Right lobe of liver (tissue), 6 donors: ENCODE measurements around the gene PRSS12. TPM values are rescaled to one million over a fixed set of nuclear protein-coding genes. Genes with fewer than 3 reads are reported as not detected.
"Not testable (repeated sequence)": the region's sequence is repeated elsewhere in the genome, so short reads cannot be mapped to it uniquely, and the experiment has no call there.

Source experiments
- ATAC-seq, 4 donors: fragments of 200-7000 bp; cut with Tn5 transposase; one replicate each; pipeline ENCODE4 v1.9.1; 2020; ENCODE audit warnings: mild to moderate bottlenecking in 4 of 4, moderate library complexity in 4 of 4
- DNase-seq, 3 donors: peaks; one replicate each; pipeline ENCODE4 v3.0.0-alpha.2; 2020
- H3K27ac ChIP-seq, 3 donors: fragments of 200-600 bp; one replicate each; pipeline ENCODE4 v1.8.0; 2022
- H3K27me3 ChIP-seq, 2 donors: fragments of 200-600 bp; one replicate each; pipeline ENCODE4 v1.8.0; 2022
- H3K36me3 ChIP-seq, 4 donors: fragments of 200-600 bp; sonication (generic) in 1 of 4; one replicate each; pipeline versions ENCODE4 v1.5.1 to v1.8.0; 2017 to 2022; ENCODE audit warnings: control low read depth in 1 of 4
- H3K4me1 ChIP-seq, 4 donors: fragments of 200-600 bp; sonication (generic) in 1 of 4; one replicate each; pipeline versions ENCODE4 v1.5.1 to v1.8.0; 2017 to 2022; ENCODE audit warnings: control low read depth in 1 of 4
- H3K4me3 ChIP-seq, 3 donors: fragments of 200-600 bp; one replicate each; pipeline ENCODE4 v1.8.0; 2022
- H3K9me3 ChIP-seq, 4 donors: fragments of 200-600 bp; sonication (generic) in 1 of 4; one replicate each; pipeline versions ENCODE4 v1.5.1 to v1.8.0; 2017 to 2022; ENCODE audit warnings: control low read depth in 1 of 4
- POLR2A ChIP-seq: fragments of 450-650 bp; IDR thresholded peaks from one replicate; pipeline ENCODE4 v1.6.1; 2017; ENCODE audit warnings: antibody characterized with exemption, mild to moderate bottlenecking
- WGBS: methylation state at CpG from one replicate; pipeline ENCODE4 v1.1.6; 2018; ENCODE audit warnings: low coverage, low lambda C conversion rate; ENCODE audit not compliant: insufficient coverage; ENCODE audit errors: missing lambda C conversion rate; 5-methylcytosine and 5-hydroxymethylcytosine counted together
- intact Hi-C, 2 donors: fragments of 100-400 bp; cut with DNase I; formaldehyde crosslinking; loops; one replicate each; pipeline versions ENCODE4 v1.11.2 to v1.14.1; 2022
- long read RNA-seq: library from polyadenylated mRNA; unstranded; transcript quantifications from one replicate; pipeline ENCODE4 v2.0.0, GENCODE V29; 2019
- total RNA-seq, 6 experiments: library from RNA; depleted of rRNA in 2 of 6; stranded (reverse); fragments of >200 nt in 2 of 6; fragmentation: NEBNext Ultra II Directional in 3 of 6; extraction: Animal tissue kit (Norgen Biotek cat#: 25700) in 3 of 6; gene quantifications; one replicate each; pipeline versions ENCODE4 v1.1.0 to v1.2.4, GENCODE V29; 2016 to 2023
- TF ChIP-seq, protein P1 (sequence below), 4 donors: fragments of 200-600 bp in 3 of 4; fragments of 450-650 bp in 1 of 4; IDR thresholded peaks; one replicate each; pipeline versions ENCODE4 v1.5.1 to v1.8.0; 2016 to 2022; ENCODE audit warnings: antibody characterized with exemption in 4 of 4, mild to moderate bottlenecking in 2 of 4
- donor health status: DM: no; HTN: yes; CAD: no.
- donor health status: DM: no; HTN: no; CAD: no.
- donor health status: DM: no; HTN: no; CAD: no.
- donor health status: DM: no; HTN: yes; CAD: no.
- donor health status: DM: no; HTN: yes; CAD: no.

Gene PRSS12, protein sequence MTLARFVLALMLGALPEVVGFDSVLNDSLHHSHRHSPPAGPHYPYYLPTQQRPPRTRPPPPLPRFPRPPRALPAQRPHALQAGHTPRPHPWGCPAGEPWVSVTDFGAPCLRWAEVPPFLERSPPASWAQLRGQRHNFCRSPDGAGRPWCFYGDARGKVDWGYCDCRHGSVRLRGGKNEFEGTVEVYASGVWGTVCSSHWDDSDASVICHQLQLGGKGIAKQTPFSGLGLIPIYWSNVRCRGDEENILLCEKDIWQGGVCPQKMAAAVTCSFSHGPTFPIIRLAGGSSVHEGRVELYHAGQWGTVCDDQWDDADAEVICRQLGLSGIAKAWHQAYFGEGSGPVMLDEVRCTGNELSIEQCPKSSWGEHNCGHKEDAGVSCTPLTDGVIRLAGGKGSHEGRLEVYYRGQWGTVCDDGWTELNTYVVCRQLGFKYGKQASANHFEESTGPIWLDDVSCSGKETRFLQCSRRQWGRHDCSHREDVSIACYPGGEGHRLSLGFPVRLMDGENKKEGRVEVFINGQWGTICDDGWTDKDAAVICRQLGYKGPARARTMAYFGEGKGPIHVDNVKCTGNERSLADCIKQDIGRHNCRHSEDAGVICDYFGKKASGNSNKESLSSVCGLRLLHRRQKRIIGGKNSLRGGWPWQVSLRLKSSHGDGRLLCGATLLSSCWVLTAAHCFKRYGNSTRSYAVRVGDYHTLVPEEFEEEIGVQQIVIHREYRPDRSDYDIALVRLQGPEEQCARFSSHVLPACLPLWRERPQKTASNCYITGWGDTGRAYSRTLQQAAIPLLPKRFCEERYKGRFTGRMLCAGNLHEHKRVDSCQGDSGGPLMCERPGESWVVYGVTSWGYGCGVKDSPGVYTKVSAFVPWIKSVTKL
- 1 to 10 TPM in 2 of 6 experiments, under 1 TPM in 4; 0.12 to 1.4 (median 0.74) TPM for total RNA-seq
- long read RNA-seq = 0 reads

GRCh38 chr4:118352843-118353533 is at the start of gene PRSS12:
Gene PRSS12 (minus strand): TSS chr4:118353003. CDS start chr4:118352720, 283 bp downstream.
- intact Hi-C loops = loop anchor here in 1 of 2 donors (10.0 kb wide), 1 partner anchor 68 kb away; no protein-coding TSS in a partner anchor
- DNase-seq = peak; percentile 68 to 72 (median 70)
- Histone ChIP-seq H3K27me3 (peaks cover 0 to 4% of the 10 kb centered on the region in 2 donors), H3K4me1 (peaks cover 0 to 15% (median 4%) of the 10 kb centered on the region in 4 donors), H3K4me3 (peak within 1 kb of the TSS; percentile 44 to 55 (median 53)), H3K36me3 (no peaks in the 10 kb centered on the region), H3K9me3 (no peaks in the 10 kb centered on the region), H3K27ac (no peak within 1 kb of the TSS)
- TF ChIP-seq, protein P1, sequence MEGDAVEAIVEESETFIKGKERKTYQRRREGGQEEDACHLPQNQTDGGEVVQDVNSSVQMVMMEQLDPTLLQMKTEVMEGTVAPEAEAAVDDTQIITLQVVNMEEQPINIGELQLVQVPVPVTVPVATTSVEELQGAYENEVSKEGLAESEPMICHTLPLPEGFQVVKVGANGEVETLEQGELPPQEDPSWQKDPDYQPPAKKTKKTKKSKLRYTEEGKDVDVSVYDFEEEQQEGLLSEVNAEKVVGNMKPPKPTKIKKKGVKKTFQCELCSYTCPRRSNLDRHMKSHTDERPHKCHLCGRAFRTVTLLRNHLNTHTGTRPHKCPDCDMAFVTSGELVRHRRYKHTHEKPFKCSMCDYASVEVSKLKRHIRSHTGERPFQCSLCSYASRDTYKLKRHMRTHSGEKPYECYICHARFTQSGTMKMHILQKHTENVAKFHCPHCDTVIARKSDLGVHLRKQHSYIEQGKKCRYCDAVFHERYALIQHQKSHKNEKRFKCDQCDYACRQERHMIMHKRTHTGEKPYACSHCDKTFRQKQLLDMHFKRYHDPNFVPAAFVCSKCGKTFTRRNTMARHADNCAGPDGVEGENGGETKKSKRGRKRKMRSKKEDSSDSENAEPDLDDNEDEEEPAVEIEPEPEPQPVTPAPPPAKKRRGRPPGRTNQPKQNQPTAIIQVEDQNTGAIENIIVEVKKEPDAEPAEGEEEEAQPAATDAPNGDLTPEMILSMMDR (IDR thresholded peaks at IDR 0.05) = peak; percentile 72 to 83 (median 76)
- TF ChIP-seq POLR2A = peak; percentile 14
- 4% methylated on average over 15 of the region's 59 CpGs for WGBS
- ATAC-seq = peak; percentile 95 to 98 (median 96)

GRCh38 chr4:118400356-118400755 is 47.6 kb upstream of the PRSS12 start:
- intact Hi-C loops = no loop called here
- 53% methylated on average over 3 of the region's 3 CpGs for WGBS
- no peak overlapping the region for H3K27ac ChIP-seq
- TF ChIP-seq, protein P1 (IDR thresholded peaks at IDR 0.05) = no peak
- TF ChIP-seq POLR2A = no peak
- no peaks in the 10 kb centered on the region for H3K9me3 ChIP-seq
- no peaks in the 10 kb centered on the region for H3K4me1 ChIP-seq
- no peaks in the 10 kb centered on the region for H3K36me3 ChIP-seq
- no peak overlapping the region for H3K4me3 ChIP-seq
- H3K27me3 ChIP-seq = no peaks in the 10 kb centered on the region
- ATAC-seq = no peak
- no peak for DNase-seq

GRCh38 chr4:118399883-118400282 is 47.1 kb upstream of the PRSS12 start:
- DNase-seq, H3K27me3 ChIP-seq, H3K9me3 ChIP-seq, intact Hi-C loops, H3K27ac ChIP-seq, H3K4me3 ChIP-seq, H3K36me3 ChIP-seq, ATAC-seq, H3K4me1 ChIP-seq: not testable (repeated sequence)
- WGBS = 47% methylated on average over 4 of the region's 4 CpGs

GRCh38 chr4:118398226-118399090 is 45.7 kb upstream of the PRSS12 start:
- intact Hi-C loops = no loop called here
- no peak for DNase-seq
- no peak overlapping the region for H3K4me3 ChIP-seq
- no peaks in the 10 kb centered on the region for H3K36me3 ChIP-seq
- ATAC-seq = no peak
- no peaks in the 10 kb centered on the region for H3K9me3 ChIP-seq
- H3K27ac ChIP-seq = no peak overlapping the region
- H3K4me1 ChIP-seq = no peaks in the 10 kb centered on the region
- H3K27me3 ChIP-seq = no peaks in the 10 kb centered on the region
- WGBS = 61% methylated on average over 5 of the region's 5 CpGs
- TF ChIP-seq, protein P1 (IDR thresholded peaks at IDR 0.05) = no peak
- no peak for TF ChIP-seq POLR2A
